ENCODE measurements around the gene NPHP1.

DNA sequence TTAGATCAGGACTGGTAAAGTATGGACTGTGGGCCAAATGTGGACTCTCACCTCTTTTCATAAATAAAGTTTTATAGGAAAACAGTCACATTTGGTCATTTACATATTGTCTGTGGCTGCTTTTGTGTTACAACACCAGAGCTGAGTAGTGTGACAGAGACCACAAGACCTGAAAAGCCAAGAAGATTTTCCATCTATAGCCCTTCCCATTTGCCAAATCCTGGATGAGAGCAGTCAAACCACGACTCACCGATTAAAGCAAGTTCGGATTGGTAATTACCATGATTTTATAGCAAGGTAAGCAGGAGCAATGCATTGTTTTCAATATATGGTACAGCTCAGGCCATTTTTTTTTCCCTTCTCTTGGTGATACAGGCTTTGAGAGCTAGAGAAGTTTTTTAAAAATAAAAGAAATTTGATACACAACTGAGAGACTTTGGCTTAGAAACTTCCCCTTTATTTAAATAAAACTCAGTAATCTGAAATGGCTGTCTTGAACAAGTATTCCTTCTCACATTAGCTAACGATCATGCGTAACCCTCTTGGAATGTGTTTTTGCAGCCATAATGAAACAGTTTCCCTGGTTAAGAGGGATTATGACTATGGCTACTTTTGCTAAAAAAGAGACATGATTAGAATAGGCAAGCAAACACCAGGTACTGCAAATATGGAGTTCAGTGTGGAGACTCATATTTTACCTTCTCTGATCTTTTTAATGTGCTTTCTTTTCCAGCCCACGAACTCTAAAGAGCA, 79.7 kb downstream of the NPHP1 start:
- TF ChIP-seq, protein P1, sequence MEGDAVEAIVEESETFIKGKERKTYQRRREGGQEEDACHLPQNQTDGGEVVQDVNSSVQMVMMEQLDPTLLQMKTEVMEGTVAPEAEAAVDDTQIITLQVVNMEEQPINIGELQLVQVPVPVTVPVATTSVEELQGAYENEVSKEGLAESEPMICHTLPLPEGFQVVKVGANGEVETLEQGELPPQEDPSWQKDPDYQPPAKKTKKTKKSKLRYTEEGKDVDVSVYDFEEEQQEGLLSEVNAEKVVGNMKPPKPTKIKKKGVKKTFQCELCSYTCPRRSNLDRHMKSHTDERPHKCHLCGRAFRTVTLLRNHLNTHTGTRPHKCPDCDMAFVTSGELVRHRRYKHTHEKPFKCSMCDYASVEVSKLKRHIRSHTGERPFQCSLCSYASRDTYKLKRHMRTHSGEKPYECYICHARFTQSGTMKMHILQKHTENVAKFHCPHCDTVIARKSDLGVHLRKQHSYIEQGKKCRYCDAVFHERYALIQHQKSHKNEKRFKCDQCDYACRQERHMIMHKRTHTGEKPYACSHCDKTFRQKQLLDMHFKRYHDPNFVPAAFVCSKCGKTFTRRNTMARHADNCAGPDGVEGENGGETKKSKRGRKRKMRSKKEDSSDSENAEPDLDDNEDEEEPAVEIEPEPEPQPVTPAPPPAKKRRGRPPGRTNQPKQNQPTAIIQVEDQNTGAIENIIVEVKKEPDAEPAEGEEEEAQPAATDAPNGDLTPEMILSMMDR (IDR thresholded peaks at IDR 0.05): no peak
- no peak for TF ChIP-seq POLR2A (IDR thresholded peaks at IDR 0.05)
